K562 (cell line): ENCODE results near the gene SEC61A1. TPM values are rescaled to one million over a fixed set of nuclear protein-coding genes. Genes with fewer than 3 reads are reported as not detected.

ENCODE experiments used
- ARNT ChIP-seq, 2 experiments: fragments of 450-650 bp; IDR thresholded peaks; 2 replicates each; pipeline ENCODE4 v1.6.1; 2016; ENCODE audit warnings: mild to moderate bottlenecking in 1 of 2
- BCOR ChIP-seq: fragments of 450-650 bp; IDR thresholded peaks from 2 replicates; pipeline ENCODE4 v1.6.1; 2016
- ERF ChIP-seq: fragments of 450-650 bp; formaldehyde crosslinking; IDR thresholded peaks from 2 replicates; pipeline ENCODE4 v1.4.0; 2020; ENCODE audit warnings: mild to moderate bottlenecking, mixed read lengths
- ESRRB ChIP-seq: fragments of 250-450 bp; sonication (Bioruptor Pico); IDR thresholded peaks from 2 replicates; pipeline ENCODE4 v1.5.0; 2020; ENCODE audit warnings: mild to moderate bottlenecking, moderate library complexity, borderline replicate concordance
- KLF10 ChIP-seq: fragments of 250-450 bp; sonication (Bioruptor Pico); IDR thresholded peaks from 2 replicates; pipeline ENCODE4 v1.6.1; 2021; ENCODE audit warnings: matching md5 sums
- PTRF ChIP-seq: fragments of 450-650 bp; IDR thresholded peaks from 2 replicates; pipeline ENCODE4 v1.6.1; 2016; ENCODE audit warnings: mild to moderate bottlenecking, missing genetic modification characterization, missing compliant biosample characterization
- RBM39 ChIP-seq: fragments of 200-400 bp; formaldehyde crosslinking; optimal IDR thresholded peaks from 2 replicates; pipeline ENCODE3; 2018; ENCODE audit warnings: low read depth, low read length
- SMARCA4 ChIP-seq: fragments of 450-650 bp; IDR thresholded peaks from 2 replicates; pipeline ENCODE4 v1.6.1; 2016
- SREBF2 ChIP-seq: sonication (generic); formaldehyde crosslinking; IDR thresholded peaks from 2 replicates; pipeline ENCODE4 v1.4.0; 2020; ENCODE audit warnings: mild to moderate bottlenecking, missing genetic modification reagents
- ZNF133 ChIP-seq: fragments of 250-450 bp; sonication (Bioruptor Pico); IDR thresholded peaks from 2 replicates; pipeline ENCODE4 v1.4.0; 2020; ENCODE audit warnings: mild to moderate bottlenecking
- ZNF134 ChIP-seq: fragments of 250-450 bp; sonication (Bioruptor Pico); conservative IDR thresholded peaks from 2 replicates; pipeline ENCODE4 v1.4.0; 2020
- ZZZ3 ChIP-seq: fragments of 450-650 bp; IDR thresholded peaks from 2 replicates; pipeline ENCODE4 v1.6.1; 2016; ENCODE audit warnings: antibody characterized with exemption, mild to moderate bottlenecking, moderate library complexity
- polyA plus RNA-seq, 8 experiments: library from polyadenylated mRNA; depleted of rRNA in 4 of 8; stranded (reverse) in 5 of 8; unstranded in 3 of 8; fragments of >200 nt; fragmentation: Nextera tagmentation in 2 of 8; fragmentation: Illumina TruSeq in 1 of 8; extraction: Ambion mirVana in 2 of 8; extraction: Trizol in 1 of 8; gene quantifications; 2 replicates each; pipeline versions ENCODE4 v1.2.1 to v1.2.3, GENCODE V29; 2011 to 2014; ENCODE audit warnings: inconsistent platforms in 1 of 8, missing spikeins in 1 of 8
- total RNA-seq, 7 experiments: library from RNA; depleted of rRNA in 6 of 7; stranded (reverse); fragments of >200 nt in 6 of 7; fragmentation: Illumina TruSeq in 2 of 7; extraction: Trizol in 2 of 7; gene quantifications; 2 replicates each; pipeline versions ENCODE4 v1.2.1 to v1.2.3, GENCODE V29; 2011 to 2021; ENCODE audit warnings: low replicate concordance in 1 of 7
- TF ChIP-seq, protein P1 (sequence below): sonication (generic); formaldehyde crosslinking; IDR thresholded peaks from 2 replicates; pipeline ENCODE4 v1.8.0; 2023; ENCODE audit warnings: mild to moderate bottlenecking, missing genetic modification reagents
- TF ChIP-seq, protein P2 (sequence below): fragments of 250-450 bp; sonication (Bioruptor Pico); IDR thresholded peaks from 2 replicates; pipeline ENCODE4 v1.8.0; 2021; ENCODE audit warnings: borderline replicate concordance, mild to moderate bottlenecking, moderate library complexity; ENCODE audit not compliant: poor library complexity, severe bottlenecking
- TF ChIP-seq, protein P3 (sequence below), 2 experiments: fragments of 150-350 bp in 1 of 2; IDR thresholded peaks; 2 replicates each; pipeline ENCODE4 v1.6.1; 2012 to 2016; ENCODE audit warnings: low read depth in 2 of 2, low read length in 2 of 2, mild to moderate bottlenecking in 1 of 2, moderate library complexity in 1 of 2
- TF ChIP-seq, protein P4 (sequence below), 2 experiments: IDR thresholded peaks in 1 of 2; conservative IDR thresholded peaks in 1 of 2; 2 replicates each; pipeline ENCODE4 v1.6.1; 2016; ENCODE audit warnings: low read depth in 2 of 2, mild to moderate bottlenecking in 1 of 2, missing compliant biosample characterization in 1 of 2, missing genetic modification characterization in 1 of 2, moderate library complexity in 1 of 2

The SEC61A1 gene
- total and polyA plus RNA-seq, 9 of the 15 experiments (the other 6 are each of a cell fraction or from before 2014, with no cell fraction given): 1.9 to 140 (median 79.1) TPM

DNA sequence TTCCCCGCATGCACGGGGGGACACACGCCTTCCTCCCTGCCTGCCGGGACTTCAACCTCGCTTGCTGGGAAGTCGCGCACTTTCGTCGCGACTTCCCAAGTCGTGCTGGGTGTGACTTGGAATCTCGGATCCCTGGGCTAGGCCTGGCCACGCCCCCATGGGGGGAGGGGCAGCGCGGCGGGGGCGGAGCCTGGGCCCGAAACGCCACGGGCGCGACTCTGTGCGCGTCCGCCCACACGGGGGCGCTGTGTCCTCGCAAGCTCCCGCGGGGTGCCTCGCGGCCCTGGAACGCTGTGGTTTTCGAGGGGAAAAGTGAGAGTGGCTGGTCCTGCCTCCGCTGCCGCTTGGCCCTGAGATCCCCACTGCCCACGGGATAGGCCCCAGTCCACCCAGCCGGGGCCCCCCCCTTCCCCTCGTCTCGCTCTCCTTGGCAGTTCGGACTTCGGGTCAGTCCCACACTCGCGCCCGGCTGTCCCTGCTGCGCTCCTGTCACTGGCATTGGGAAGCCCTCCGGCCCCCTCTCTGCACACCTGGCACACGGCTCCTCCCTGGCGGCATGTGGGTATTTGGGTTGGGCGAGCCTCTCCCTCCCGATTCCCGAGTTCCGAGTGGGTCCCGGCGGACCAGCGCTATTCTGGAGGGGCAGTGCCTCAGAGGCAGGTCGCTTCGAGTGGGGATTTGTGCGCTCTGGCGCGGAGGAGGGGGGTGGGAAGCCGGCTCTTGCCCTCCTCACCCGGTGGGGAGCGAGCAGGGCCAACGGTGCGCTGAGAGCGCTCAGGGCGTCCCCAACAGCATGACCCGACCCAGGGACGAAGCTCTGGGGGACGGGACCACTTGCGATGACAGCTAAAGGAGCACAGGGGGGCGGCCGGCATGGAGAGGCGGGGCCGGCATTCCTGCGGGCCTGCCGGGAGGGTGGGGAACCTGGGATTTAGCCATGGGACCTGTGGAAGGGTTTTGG lies 23.6 kb downstream of the SEC61A1 start (continued):
- TF ChIP-seq, protein P1, sequence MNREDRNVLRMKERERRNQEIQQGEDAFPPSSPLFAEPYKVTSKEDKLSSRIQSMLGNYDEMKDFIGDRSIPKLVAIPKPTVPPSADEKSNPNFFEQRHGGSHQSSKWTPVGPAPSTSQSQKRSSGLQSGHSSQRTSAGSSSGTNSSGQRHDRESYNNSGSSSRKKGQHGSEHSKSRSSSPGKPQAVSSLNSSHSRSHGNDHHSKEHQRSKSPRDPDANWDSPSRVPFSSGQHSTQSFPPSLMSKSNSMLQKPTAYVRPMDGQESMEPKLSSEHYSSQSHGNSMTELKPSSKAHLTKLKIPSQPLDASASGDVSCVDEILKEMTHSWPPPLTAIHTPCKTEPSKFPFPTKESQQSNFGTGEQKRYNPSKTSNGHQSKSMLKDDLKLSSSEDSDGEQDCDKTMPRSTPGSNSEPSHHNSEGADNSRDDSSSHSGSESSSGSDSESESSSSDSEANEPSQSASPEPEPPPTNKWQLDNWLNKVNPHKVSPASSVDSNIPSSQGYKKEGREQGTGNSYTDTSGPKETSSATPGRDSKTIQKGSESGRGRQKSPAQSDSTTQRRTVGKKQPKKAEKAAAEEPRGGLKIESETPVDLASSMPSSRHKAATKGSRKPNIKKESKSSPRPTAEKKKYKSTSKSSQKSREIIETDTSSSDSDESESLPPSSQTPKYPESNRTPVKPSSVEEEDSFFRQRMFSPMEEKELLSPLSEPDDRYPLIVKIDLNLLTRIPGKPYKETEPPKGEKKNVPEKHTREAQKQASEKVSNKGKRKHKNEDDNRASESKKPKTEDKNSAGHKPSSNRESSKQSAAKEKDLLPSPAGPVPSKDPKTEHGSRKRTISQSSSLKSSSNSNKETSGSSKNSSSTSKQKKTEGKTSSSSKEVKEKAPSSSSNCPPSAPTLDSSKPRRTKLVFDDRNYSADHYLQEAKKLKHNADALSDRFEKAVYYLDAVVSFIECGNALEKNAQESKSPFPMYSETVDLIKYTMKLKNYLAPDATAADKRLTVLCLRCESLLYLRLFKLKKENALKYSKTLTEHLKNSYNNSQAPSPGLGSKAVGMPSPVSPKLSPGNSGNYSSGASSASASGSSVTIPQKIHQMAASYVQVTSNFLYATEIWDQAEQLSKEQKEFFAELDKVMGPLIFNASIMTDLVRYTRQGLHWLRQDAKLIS (CRISPR knock-in tag): no peak; the same call in 1 of the 2 replicates
- no peak for TF ChIP-seq ERF (CRISPR knock-in tag)
- TF ChIP-seq PTRF (tag): no peak
- no peak for TF ChIP-seq ZNF133 (CRISPR knock-in tag)
- no peak for TF ChIP-seq RBM39
- no peak for TF ChIP-seq KLF10 (CRISPR knock-in tag)
- TF ChIP-seq, protein P2, sequence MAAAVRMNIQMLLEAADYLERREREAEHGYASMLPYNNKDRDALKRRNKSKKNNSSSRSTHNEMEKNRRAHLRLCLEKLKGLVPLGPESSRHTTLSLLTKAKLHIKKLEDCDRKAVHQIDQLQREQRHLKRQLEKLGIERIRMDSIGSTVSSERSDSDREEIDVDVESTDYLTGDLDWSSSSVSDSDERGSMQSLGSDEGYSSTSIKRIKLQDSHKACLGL (CRISPR knock-in tag): no peak
- TF ChIP-seq ARNT (IDR thresholded peaks at IDR 0.05): no peak
- no peak for TF ChIP-seq ZZZ3
- TF ChIP-seq, protein P3, sequence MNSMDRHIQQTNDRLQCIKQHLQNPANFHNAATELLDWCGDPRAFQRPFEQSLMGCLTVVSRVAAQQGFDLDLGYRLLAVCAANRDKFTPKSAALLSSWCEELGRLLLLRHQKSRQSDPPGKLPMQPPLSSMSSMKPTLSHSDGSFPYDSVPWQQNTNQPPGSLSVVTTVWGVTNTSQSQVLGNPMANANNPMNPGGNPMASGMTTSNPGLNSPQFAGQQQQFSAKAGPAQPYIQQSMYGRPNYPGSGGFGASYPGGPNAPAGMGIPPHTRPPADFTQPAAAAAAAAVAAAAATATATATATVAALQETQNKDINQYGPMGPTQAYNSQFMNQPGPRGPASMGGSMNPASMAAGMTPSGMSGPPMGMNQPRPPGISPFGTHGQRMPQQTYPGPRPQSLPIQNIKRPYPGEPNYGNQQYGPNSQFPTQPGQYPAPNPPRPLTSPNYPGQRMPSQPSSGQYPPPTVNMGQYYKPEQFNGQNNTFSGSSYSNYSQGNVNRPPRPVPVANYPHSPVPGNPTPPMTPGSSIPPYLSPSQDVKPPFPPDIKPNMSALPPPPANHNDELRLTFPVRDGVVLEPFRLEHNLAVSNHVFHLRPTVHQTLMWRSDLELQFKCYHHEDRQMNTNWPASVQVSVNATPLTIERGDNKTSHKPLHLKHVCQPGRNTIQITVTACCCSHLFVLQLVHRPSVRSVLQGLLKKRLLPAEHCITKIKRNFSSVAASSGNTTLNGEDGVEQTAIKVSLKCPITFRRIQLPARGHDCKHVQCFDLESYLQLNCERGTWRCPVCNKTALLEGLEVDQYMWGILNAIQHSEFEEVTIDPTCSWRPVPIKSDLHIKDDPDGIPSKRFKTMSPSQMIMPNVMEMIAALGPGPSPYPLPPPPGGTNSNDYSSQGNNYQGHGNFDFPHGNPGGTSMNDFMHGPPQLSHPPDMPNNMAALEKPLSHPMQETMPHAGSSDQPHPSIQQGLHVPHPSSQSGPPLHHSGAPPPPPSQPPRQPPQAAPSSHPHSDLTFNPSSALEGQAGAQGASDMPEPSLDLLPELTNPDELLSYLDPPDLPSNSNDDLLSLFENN (IDR thresholded peaks at IDR 0.05; ENCODE audit: low read depth in 2 of 2, low read length in 2 of 2): no peak
- TF ChIP-seq SREBF2 (CRISPR knock-in tag): no peak
- TF ChIP-seq, protein P4, sequence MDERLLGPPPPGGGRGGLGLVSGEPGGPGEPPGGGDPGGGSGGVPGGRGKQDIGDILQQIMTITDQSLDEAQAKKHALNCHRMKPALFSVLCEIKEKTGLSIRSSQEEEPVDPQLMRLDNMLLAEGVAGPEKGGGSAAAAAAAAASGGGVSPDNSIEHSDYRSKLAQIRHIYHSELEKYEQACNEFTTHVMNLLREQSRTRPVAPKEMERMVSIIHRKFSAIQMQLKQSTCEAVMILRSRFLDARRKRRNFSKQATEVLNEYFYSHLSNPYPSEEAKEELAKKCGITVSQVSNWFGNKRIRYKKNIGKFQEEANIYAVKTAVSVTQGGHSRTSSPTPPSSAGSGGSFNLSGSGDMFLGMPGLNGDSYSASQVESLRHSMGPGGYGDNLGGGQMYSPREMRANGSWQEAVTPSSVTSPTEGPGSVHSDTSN (CRISPR knock-in tag; IDR thresholded peaks at IDR 0.05; ENCODE audit: low read depth): no peak
- TF ChIP-seq, protein P4 (tag; conservative IDR thresholded peaks at IDR 0.05; ENCODE audit: low read depth): no peak
- TF ChIP-seq BCOR: no peak; the same call in 1 of the 2 replicates
- TF ChIP-seq ESRRB (CRISPR knock-in tag): no peak
- peak; percentile 59 for TF ChIP-seq SMARCA4
- no peak for TF ChIP-seq ZNF134 (CRISPR knock-in tag)
